Erythroblast (primary cell): ENCODE results near the gene SRSF4.

ENCODE experiments used
- GATA1 ChIP-seq: IDR thresholded peaks from 2 replicates; pipeline ENCODE4 v1.6.1; 2011; ENCODE audit warnings: low read depth, mild to moderate bottlenecking, control low read depth, low read length, moderate library complexity
- POLR2A ChIP-seq: IDR thresholded peaks from 2 replicates; pipeline ENCODE4 v1.6.1; 2011; ENCODE audit warnings: mild to moderate bottlenecking, low read length

DNA sequence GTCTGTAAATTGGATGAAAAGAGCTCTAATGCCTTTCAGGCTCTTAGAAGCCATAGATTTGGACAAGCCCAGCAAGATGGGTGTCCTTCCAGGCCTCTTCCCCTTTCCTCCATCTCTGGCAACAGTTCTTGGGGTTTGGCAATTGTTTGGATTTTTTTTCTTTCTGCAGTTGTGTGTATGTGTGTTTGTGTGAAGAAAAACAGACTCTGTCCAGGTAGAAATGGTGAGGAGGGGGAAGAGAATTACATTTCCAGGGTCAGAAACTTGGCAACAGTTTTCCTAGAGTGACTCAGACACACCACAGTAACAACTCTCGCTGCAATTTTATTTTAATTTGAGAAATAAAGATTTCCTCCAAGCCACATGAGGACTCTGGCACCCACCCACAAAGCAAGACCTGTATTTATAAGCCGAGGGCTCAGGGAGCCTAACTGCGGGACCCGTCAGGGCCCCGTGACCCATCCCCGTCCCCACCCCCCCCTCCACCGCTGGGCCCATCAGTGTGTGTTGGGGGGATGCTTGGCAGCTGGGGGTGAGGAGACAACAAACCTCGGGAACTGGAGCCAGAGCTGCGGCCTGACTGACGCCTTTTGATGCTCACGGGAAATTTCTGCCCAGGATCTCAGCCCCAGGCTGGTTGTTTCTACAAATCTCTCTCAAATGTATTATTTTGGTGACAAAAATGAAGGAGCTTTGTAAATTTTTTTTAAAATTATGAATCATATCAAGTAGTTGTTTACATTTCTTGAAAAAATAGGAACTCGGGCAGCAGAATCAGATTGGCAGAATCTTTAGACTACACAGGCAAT lies 62.4 kb downstream of the SRSF4 start:
- TF ChIP-seq POLR2A (no peak), GATA1 (no peak)
